GM12878 (cell line): Measurements from ENCODE around the gene ACER3. TPM values are rescaled to one million over a fixed set of nuclear protein-coding genes. Genes with fewer than 3 reads are reported as not detected.

ENCODE experiments used
- ATAC-seq: fragments of 200-7000 bp; cut with Tn5 transposase; 3 replicates; pipeline ENCODE4 v1.9.1; 2020; ENCODE audit warnings: mild to moderate bottlenecking, moderate library complexity
- BruUV-seq: library from RNA; stranded (reverse); fragments of 400-500 nt; replicated peaks from 2 replicates; lab custom pipeline; 2021; lab: Mats Ljungman, UMichigan
- CTCF ChIA-PET: fragments of 300-600 bp; sonication (Branson Sonifier 250); formaldehyde crosslinking; extraction: SDS; loops from one replicate; lab custom pipeline; 2021; ENCODE audit warnings: inconsistent platforms; lab: Yijun Ruan, JAX
- POLR2A ChIA-PET: fragments of 350-600 bp; formaldehyde crosslinking; extraction: SDS; loops from one replicate; lab custom pipeline; 2021; ENCODE audit warnings: inconsistent platforms; lab: Charles Lee
- RAD21 ChIA-PET: fragments of 300-600 bp; sonication (Branson Sonifier 250); formaldehyde crosslinking; loops from one replicate; lab custom pipeline; 2023; ENCODE audit warnings: antibody characterized with exemption; ENCODE audit not compliant: unreplicated experiment; lab: Charles Lee
- SMC1A ChIA-PET: fragments of 300-600 bp; sonication (Branson Sonifier 250); formaldehyde crosslinking; loops from one replicate; lab custom pipeline; 2023; ENCODE audit not compliant: unreplicated experiment, uncharacterized antibody; lab: Charles Lee
- DNase-seq: peaks from one replicate; pipeline ENCODE4 v3.0.0-alpha.2; 2011; ENCODE audit warnings: low read depth, low spot score
- FAIRE-seq: peaks from 3 replicates; lab custom pipeline; 2011; peaks lifted over from hg19 to GRCh38; lab: Jason Lieb, UNC
- H2AFZ ChIP-seq: 2 replicates; pipeline ENCODE4 v1.6.0; 2011; ENCODE audit warnings: low read depth, low read length, control low read depth; ENCODE audit not compliant: control insufficient read depth
- H3K27ac ChIP-seq: 2 replicates; pipeline ENCODE4 v1.5.1; 2011; ENCODE audit warnings: control low read depth; ENCODE audit not compliant: control insufficient read depth, insufficient read depth
- H3K27me3 ChIP-seq, 2 experiments: replicated peaks in 1 of 2; 2 replicates each; pipeline versions ENCODE4 v1.6.0 to v1.6.1; 2011; ENCODE audit warnings: low read length in 1 of 2; ENCODE audit not compliant: control insufficient read depth in 2 of 2, insufficient read depth in 2 of 2
- H3K36me3 ChIP-seq, 2 experiments: 2 replicates each; pipeline ENCODE4 v1.5.1; 2011; ENCODE audit warnings: low read length in 1 of 2; ENCODE audit not compliant: control insufficient read depth in 2 of 2, insufficient read depth in 2 of 2
- H3K4me1 ChIP-seq: 2 replicates; pipeline ENCODE4 v1.6.1; 2011; ENCODE audit warnings: mild to moderate bottlenecking, low read length, moderate library complexity, mixed read lengths; ENCODE audit not compliant: control insufficient read depth, insufficient read depth
- H3K4me2 ChIP-seq: 2 replicates; pipeline ENCODE4 v1.6.0; 2011; ENCODE audit warnings: control low read depth; ENCODE audit not compliant: control insufficient read depth, insufficient read depth
- H3K4me3 ChIP-seq: fragments of 200-600 bp; sonication (generic); 2 replicates; pipeline ENCODE4 v1.5.1; 2016
- H3K79me2 ChIP-seq: 2 replicates; pipeline ENCODE4 v1.6.0; 2011; ENCODE audit warnings: low read length; ENCODE audit not compliant: control insufficient read depth, insufficient read depth
- H3K9ac ChIP-seq: 2 replicates; pipeline ENCODE4 v1.8.0; 2011; ENCODE audit warnings: low read length, control low read depth, mixed read lengths; ENCODE audit not compliant: control insufficient read depth, insufficient read depth
- H3K9me3 ChIP-seq: replicated peaks from 3 replicates; pipeline ENCODE4 v1.5.1; 2011; ENCODE audit warnings: mild to moderate bottlenecking, low read length; ENCODE audit not compliant: control insufficient read depth, insufficient read depth
- H4K20me1 ChIP-seq: 2 replicates; pipeline ENCODE4 v1.6.0; 2011; ENCODE audit not compliant: control insufficient read depth, insufficient read depth
- STAT1 ChIP-seq: fragments of 450-650 bp; conservative IDR thresholded peaks from 2 replicates; pipeline ENCODE4 v1.6.1; 2014; ENCODE audit warnings: antibody characterized with exemption, mild to moderate bottlenecking
- YY1 ChIP-seq: IDR thresholded peaks from 2 replicates; pipeline ENCODE4 v1.6.1; 2011; ENCODE audit warnings: low read depth, mild to moderate bottlenecking, low read length
- WGBS: methylation state at CpG from one replicate; pipeline ENCODE4 v1.1.6; 2016; ENCODE audit warnings: low lambda C conversion rate; ENCODE audit not compliant: insufficient replicate concordance, insufficient coverage; ENCODE audit errors: missing lambda C conversion rate; 5-methylcytosine and 5-hydroxymethylcytosine counted together
- in situ Hi-C: fragments of 300-500 bp; cut with MboI; formaldehyde crosslinking; loops from 9 replicates; pipeline ENCODE4 v1.14.3; 2018; ENCODE audit warnings: mixed read lengths
- intact Hi-C: fragments of 100-400 bp; cut with micrococcal nuclease; formaldehyde crosslinking; loops from one replicate; pipeline ENCODE4 v1.14.2; 2022; ENCODE audit not compliant: unreplicated experiment
- polyA plus RNA-seq, 11 experiments: library from polyadenylated mRNA; depleted of rRNA in 4 of 11; unstranded in 6 of 11; stranded (reverse) in 5 of 11; fragments of >200 nt; fragmentation: Nextera tagmentation in 4 of 11; fragmentation: Illumina TruSeq in 1 of 11; extraction: Ambion mirVana in 4 of 11; extraction: Trizol in 1 of 11; gene quantifications; 1 replicate in 1 of 11; 2 replicates in 10 of 11; pipeline versions ENCODE4 v1.2.1 to v1.2.3, GENCODE V29; 2011 to 2016; ENCODE audit warnings: inconsistent platforms in 2 of 11, missing spikeins in 2 of 11, low read depth in 1 of 11
- total RNA-seq, 4 experiments: library from RNA; depleted of rRNA in 3 of 4; stranded (reverse); fragments of >200 nt in 3 of 4; fragmentation: Illumina TruSeq in 1 of 4; extraction: Trizol in 1 of 4; gene quantifications; 2 replicates each; pipeline versions ENCODE4 v1.2.1 to v1.2.3, GENCODE V29; 2013 to 2021
- TF ChIP-seq, protein P1 (sequence below): fragments of 450-650 bp; IDR thresholded peaks from 2 replicates; pipeline ENCODE4 v1.6.1; 2018; ENCODE audit warnings: mild to moderate bottlenecking, low read depth, moderate library complexity; ENCODE audit not compliant: partially characterized antibody

ACER3 gene
- total and polyA plus RNA-seq, 10 of the 15 experiments (the other 5 are each of a cell fraction or from before 2014, with no cell fraction given) = 2.8 to 17.4 (median 10.3) TPM

DNA sequence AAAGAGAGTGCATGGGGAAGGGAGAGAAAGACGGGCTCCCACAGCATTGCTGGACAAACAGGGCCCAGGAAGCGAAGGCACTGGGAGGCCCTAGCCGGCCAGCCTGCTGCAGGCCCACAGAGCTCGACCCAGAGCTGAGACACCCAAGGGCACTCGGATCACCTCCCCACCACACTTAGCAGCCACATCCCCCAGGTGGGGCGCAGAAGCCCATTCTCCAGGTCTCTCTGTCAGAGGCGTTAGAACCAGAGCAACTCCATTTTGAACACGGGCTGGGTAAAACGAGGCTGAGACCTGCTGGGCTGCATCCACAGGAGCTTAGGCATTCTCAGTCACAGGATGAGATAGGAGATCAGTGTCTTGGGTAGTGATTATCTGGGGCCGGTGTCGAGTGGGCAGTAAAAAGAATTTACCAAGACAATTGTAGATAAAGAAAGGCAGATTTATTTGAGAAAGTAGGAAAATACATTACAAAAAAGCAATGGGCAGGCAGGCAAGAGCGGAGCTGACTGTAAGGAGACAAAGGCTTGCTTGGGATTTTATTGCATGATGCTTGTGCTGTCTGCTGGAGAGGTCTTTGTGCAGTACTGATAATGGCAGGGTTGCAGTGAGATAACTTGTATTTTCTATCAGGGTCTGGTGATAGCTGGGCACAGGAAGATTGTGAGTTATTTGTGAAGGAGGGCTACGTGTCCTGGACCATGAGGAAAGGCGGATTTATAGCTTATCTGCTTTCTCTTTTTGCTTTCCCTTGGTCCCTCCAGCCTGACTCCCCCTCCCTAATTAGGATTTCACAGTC is 192.7 kb downstream of the ACER3 start:
- no peak for FAIRE-seq
- Histone ChIP-seq H3K27ac (no peak overlapping the region), H3K4me2 (no peak overlapping the region), H4K20me1 (no peaks in the 10 kb centered on the region; the same call in 1 of the 2 replicates), H3K4me3 (no peak overlapping the region), H3K79me2 (no peaks in the 10 kb centered on the region), H3K36me3 (no peaks in the 10 kb centered on the region), H3K4me1 (no peaks in the 10 kb centered on the region)
- DNase-seq = no peak
- ChIA-PET POLR2A (no interaction called here), CTCF (interaction anchor here (1.4 to 1.5 kb wide), 2 partner anchors 26 to 38 kb away, joined by 3 to 4 read pairs; no protein-coding TSS in a partner anchor)
- 38% methylated on average over 10 of the region's 14 CpGs for WGBS
- no peak for ATAC-seq
- intact Hi-C loops = no loop called here
- TF ChIP-seq, protein P1, sequence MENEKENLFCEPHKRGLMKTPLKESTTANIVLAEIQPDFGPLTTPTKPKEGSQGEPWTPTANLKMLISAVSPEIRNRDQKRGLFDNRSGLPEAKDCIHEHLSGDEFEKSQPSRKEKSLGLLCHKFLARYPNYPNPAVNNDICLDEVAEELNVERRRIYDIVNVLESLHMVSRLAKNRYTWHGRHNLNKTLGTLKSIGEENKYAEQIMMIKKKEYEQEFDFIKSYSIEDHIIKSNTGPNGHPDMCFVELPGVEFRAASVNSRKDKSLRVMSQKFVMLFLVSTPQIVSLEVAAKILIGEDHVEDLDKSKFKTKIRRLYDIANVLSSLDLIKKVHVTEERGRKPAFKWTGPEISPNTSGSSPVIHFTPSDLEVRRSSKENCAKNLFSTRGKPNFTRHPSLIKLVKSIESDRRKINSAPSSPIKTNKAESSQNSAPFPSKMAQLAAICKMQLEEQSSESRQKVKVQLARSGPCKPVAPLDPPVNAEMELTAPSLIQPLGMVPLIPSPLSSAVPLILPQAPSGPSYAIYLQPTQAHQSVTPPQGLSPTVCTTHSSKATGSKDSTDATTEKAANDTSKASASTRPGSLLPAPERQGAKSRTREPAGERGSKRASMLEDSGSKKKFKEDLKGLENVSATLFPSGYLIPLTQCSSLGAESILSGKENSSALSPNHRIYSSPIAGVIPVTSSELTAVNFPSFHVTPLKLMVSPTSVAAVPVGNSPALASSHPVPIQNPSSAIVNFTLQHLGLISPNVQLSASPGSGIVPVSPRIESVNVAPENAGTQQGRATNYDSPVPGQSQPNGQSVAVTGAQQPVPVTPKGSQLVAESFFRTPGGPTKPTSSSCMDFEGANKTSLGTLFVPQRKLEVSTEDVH = no peak
- no peak for TF ChIP-seq STAT1
- no peak for TF ChIP-seq YY1
- TF ChIP-seq, all 136 proteins: peak for 0
- Histone ChIP-seq H3K9me3 (peaks cover 2% of the 10 kb centered on the region; the same call in 1 of the 3 replicates), H3K27me3 (no peaks in the 10 kb centered on the region), H3K9ac (no peak overlapping the region), H2AFZ (no peak overlapping the region)
- RAD21 ChIA-PET = interaction anchor here (1.4 kb wide), 1 partner anchor 38 kb away, joined by 6 read pairs; no protein-coding TSS in a partner anchor
- BruUV-seq = no TSS peak
- SMC1A ChIA-PET = interaction anchor here (3.2 kb wide), 1 partner anchor 38 kb away, joined by 8 read pairs; no protein-coding TSS in a partner anchor
- in situ Hi-C loops = no loop called here
